Dendritic cell treated with granulocyte-macrophage colony-stimulating factor and Interleukin-4, amounts not matched to agents 40 ng/mL and 50 ng/mL, for 4 days (primary cell): ENCODE data around the gene RASGRP3.

Experiments used
- H3K27ac Mint-ChIP-seq: one replicate; pipeline ENCODE4 v1.8.0; 2022; ENCODE audit warnings: mild to moderate bottlenecking, mixed read lengths
- H3K27me3 Mint-ChIP-seq: one replicate; pipeline ENCODE4 v1.8.0; 2022; ENCODE audit warnings: mild to moderate bottlenecking, mixed read lengths
- H3K36me3 Mint-ChIP-seq: one replicate; pipeline ENCODE4 v1.8.0; 2022; ENCODE audit warnings: low read depth, mixed read lengths
- H3K4me1 Mint-ChIP-seq: one replicate; pipeline ENCODE4 v1.8.0; 2022; ENCODE audit warnings: low read depth, mixed read lengths
- H3K4me3 Mint-ChIP-seq: one replicate; pipeline ENCODE4 v1.8.0; 2022; ENCODE audit warnings: mild to moderate bottlenecking, moderate library complexity, mixed read lengths
- H3K9me3 Mint-ChIP-seq: one replicate; pipeline ENCODE4 v1.8.0; 2022; ENCODE audit warnings: mixed read lengths
- intact Hi-C: fragments of 100-400 bp; cut with micrococcal nuclease; formaldehyde crosslinking; loops from one replicate; pipeline ENCODE4 v1.15.0; 2022

RASGRP3 gene

DNA sequence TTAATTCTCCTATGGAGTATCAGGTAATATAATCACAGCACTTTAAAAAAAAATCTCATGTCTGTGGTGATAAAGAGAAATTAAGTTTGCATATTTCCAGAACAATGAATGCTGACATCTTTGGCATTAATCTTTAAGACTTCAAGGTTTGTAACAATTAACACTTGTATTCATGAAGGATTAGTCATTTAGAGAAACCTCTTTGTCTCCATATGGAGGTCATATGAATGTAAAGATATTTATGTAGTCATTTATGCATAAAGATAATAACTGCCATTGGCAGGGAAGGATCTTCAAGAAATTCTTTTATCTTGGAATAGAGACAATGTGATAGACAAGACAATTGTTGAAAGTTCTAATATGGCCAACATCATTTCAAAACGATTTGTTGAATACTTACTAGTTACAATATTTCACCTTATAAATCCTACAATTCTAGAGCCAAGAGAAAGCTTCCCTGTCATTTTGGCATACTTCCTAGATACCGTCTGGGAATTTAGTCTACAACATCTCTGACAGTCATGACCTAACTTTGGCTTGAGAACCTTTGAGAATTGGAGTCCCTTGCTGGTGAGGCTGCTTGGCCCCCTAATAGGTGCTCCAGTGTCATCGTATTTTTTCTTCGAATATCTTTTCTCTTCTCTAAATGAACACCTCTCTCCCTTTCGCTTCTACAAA, 33.6 kb downstream of the RASGRP3 start:
- Mint-ChIP-seq H3K4me1 (peaks cover 10% of the 10 kb centered on the region), H3K9me3 (no peaks in the 10 kb centered on the region), H3K27ac (peak overlapping the region; percentile 37), H3K36me3 (peaks cover 11% of the 10 kb centered on the region), H3K27me3 (no peaks in the 10 kb centered on the region), H3K4me3 (no peak overlapping the region)
- intact Hi-C loops = no loop called here

DNA sequence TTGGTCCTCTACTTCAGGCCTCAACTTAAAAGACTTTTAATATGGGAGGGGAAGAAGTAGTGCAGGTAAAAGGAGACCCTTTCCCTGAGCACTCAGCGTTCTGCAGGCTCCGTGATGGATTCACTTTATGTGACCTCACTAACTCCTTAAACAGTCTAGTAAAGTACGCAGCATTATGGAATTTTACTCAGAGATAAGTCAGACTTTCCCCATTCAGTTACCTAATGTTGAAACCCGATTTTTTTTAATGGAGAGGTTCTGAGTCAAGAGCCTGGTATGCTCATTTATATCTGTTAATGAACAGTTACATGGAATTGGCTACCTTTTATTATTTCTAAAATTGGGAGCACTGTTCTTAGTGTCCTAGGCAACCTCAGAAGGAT, 34.1 kb downstream of the RASGRP3 start:
- no peaks in the 10 kb centered on the region for H3K9me3 Mint-ChIP-seq
- H3K27ac Mint-ChIP-seq = no peak overlapping the region

DNA sequence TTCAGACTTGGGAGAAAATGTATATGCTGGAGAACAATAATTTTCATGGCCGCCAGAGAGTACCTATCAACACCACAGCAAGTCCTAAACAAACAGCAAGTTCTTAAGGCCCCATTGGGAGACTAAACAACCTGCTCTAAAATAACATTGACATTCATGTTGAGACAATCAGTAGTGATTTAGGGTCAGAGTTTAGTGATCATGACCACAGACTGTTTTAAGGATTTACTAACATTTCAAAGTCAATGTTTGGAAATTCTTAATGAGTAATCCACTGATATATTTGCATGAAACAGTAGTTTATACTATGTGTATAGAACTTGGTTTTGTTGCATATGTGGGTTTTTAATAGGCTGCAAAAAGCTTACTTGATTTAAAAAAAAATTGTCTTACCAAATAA, 34.7 kb downstream of the RASGRP3 start:
- no peaks in the 10 kb centered on the region for H3K27me3 Mint-ChIP-seq
- H3K4me1 Mint-ChIP-seq = peaks cover 10% of the 10 kb centered on the region
- H3K27ac Mint-ChIP-seq = no peak overlapping the region
- H3K4me3 Mint-ChIP-seq = no peak overlapping the region
- intact Hi-C loops = no loop called here
- H3K9me3 Mint-ChIP-seq = no peaks in the 10 kb centered on the region
- peaks cover 20% of the 10 kb centered on the region for H3K36me3 Mint-ChIP-seq

More for the DNA sequence above, 34.1 kb downstream of the RASGRP3 start:
- H3K36me3 Mint-ChIP-seq = peaks cover 14% of the 10 kb centered on the region
- peaks cover 10% of the 10 kb centered on the region for H3K4me1 Mint-ChIP-seq
- H3K27me3 Mint-ChIP-seq = no peaks in the 10 kb centered on the region
- no peak overlapping the region for H3K4me3 Mint-ChIP-seq
- intact Hi-C loops = no loop called here

DNA sequence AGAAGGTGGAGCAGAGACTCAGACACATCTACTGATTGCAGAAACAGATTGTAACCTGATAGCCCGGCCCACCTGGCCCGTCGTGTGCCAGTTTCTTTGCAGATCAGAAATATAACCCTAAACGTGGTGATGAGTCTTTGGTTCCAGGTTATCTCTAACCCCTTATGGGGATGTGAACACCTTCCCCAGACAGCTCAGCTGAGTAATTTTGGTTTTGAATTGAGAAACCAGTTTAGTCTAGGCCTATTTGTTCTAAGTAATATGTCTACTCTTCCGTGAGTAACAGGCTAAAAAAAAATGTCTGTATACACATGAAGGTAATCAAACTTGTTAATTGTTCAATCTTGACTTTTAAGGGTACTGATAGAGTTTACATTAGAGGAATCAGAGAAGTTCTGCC, 35.7 kb downstream of the RASGRP3 start:
- no peak overlapping the region for H3K27ac Mint-ChIP-seq
- H3K9me3 Mint-ChIP-seq = no peaks in the 10 kb centered on the region
- H3K36me3 Mint-ChIP-seq = peaks cover 21% of the 10 kb centered on the region
- no peaks in the 10 kb centered on the region for H3K27me3 Mint-ChIP-seq
- intact Hi-C loops = no loop called here
- H3K4me3 Mint-ChIP-seq = no peak overlapping the region
- H3K4me1 Mint-ChIP-seq = peaks cover 10% of the 10 kb centered on the region

DNA sequence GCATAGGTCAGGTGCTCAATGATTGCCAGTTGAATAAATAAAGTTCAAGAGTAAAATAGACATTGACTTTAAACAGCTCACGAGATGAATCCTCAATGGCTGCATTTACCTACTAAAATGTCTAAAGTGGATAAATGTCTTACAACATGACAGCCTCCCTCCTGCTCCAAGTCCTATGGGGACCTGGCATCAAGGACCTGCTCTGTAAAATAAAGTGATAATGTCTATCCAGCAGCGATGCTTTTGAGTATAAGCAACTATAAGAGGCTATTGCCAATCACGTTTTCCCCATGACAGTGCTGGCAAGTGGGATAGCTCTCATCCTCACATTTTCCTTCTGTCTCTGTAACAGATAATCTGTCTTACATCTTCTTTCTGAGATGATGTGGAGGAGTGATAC, 37.0 kb downstream of the RASGRP3 start:
- Mint-ChIP-seq H3K27ac (no peak overlapping the region), H3K27me3 (no peaks in the 10 kb centered on the region), H3K4me3 (no peak overlapping the region), H3K4me1 (peaks cover 2% of the 10 kb centered on the region), H3K36me3 (peaks cover 21% of the 10 kb centered on the region), H3K9me3 (no peaks in the 10 kb centered on the region)
- intact Hi-C loops = no loop called here

DNA sequence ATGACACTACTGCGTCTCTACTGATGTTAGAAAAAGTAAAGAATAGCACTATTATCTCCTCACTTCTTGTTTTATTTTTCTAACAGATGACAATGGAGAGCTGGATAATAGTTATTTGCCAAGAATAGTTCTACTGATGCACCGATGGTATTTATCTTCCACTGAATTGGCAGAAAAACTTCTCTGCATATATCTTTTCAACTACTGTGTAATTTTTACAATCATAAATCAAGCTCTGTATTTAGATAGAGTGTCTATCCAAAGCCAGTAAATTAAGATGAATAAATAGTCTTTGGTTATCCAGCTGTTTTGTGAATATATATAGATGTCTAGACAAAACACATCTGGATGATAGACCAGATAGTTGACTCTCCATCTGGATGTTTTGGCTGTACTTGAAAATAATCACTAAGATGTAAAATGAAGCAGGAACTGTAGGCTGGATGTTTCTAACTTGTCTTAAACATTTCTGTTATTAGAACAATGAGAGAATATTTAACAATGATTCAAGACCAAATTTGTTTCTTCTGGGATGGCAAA, 40.1 kb downstream of the RASGRP3 start:
- Mint-ChIP-seq H3K27ac (no peak overlapping the region), H3K9me3 (no peaks in the 10 kb centered on the region), H3K4me1 (no peaks in the 10 kb centered on the region), H3K27me3 (no peaks in the 10 kb centered on the region), H3K36me3 (peaks cover 37% of the 10 kb centered on the region), H3K4me3 (no peak overlapping the region)
- intact Hi-C loops = no loop called here

DNA sequence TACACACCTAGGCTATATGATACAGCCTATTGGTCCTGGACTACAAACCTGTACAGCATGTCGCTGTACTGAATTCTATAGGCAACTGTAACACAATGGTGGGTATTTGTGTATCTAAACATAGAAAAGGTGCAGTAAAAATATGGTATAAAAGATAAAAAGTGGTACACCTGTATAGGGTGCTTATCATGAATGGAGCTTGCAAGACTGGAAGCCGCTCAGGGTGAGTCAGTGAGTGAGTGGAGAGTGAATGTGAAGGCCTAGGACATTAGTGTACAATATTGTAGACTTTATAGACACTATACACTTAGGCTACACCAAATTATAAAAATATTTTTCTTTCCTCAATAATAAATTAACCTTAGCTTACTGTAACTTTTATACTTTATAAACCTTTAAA, 41.8 kb downstream of the RASGRP3 start:
- Mint-ChIP-seq H3K9me3 (no peaks in the 10 kb centered on the region), H3K27ac (no peak overlapping the region), H3K27me3 (no peaks in the 10 kb centered on the region), H3K4me1 (no peaks in the 10 kb centered on the region), H3K4me3 (no peak overlapping the region), H3K36me3 (peaks cover 53% of the 10 kb centered on the region)
- intact Hi-C loops = no loop called here

DNA sequence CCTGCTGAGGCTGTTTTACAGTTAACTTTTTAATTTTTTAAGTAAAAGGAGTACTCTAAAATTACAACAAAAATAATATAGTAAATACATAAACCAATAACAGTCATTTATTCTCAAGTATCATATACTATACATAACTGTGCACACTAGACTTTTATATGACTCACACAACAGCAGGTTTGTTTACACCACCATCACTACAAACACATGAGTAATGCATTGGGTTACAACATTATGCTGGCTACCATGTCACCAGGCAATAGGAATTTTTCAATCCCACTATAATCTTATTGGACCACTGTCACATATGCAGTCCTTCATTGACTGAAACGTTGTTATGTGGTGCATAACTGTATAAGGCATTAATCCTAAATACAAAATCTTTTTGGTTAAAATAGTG, 42.5 kb downstream of the RASGRP3 start:
- no peak overlapping the region for H3K27ac Mint-ChIP-seq
- H3K4me3 Mint-ChIP-seq = no peak overlapping the region
- no peaks in the 10 kb centered on the region for H3K4me1 Mint-ChIP-seq
- no peaks in the 10 kb centered on the region for H3K27me3 Mint-ChIP-seq
- H3K9me3 Mint-ChIP-seq = no peaks in the 10 kb centered on the region
- H3K36me3 Mint-ChIP-seq = peaks cover 58% of the 10 kb centered on the region
- intact Hi-C loops = no loop called here

DNA sequence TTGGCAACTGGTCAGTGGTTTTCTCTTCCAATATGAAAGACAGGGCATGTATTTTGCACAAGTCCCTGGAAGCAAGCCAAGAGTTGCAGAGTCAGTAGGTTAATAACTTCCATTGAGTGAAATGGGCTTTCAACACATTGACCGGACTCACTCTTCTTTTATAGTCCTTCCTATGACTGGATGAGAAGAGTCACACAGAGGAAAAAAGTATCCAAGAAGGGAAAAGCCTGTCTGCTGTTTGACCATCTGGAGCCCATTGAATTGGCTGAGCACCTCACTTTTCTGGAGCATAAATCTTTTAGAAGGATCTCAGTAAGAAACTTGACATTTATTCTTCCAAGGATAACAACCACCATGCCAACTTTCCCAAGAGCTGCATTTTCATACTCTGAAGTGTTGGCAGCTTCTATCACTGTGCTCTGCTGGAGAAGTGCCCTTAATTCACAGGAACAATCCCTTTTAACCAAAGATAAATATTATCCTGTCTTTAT, 45.4 kb downstream of the RASGRP3 start:
- Mint-ChIP-seq H3K27ac (no peak overlapping the region), H3K36me3 (peaks cover 41% of the 10 kb centered on the region), H3K9me3 (no peaks in the 10 kb centered on the region), H3K4me3 (no peak overlapping the region), H3K27me3 (no peaks in the 10 kb centered on the region), H3K4me1 (peaks cover 5% of the 10 kb centered on the region)
- intact Hi-C loops = no loop called here

DNA sequence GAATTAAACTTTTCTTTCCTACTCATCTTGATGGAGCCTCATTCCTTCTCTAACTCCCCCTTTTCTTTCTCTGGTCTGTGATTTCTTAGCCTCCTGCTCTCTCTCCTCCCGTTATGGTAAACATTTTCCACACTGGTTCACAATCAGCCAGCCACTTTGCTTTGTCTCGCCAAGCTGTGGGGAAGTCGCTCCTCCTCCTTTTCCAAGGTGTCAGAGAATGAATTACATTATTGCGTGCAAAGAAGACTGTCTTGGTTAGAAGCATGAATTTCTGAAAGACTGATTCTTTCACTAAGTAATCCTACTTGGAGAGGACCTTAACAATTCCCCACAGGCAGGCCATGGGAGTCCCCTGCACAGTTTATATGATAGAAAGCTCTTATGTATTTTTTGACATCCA, 46.1 kb downstream of the RASGRP3 start:
- no peaks in the 10 kb centered on the region for H3K27me3 Mint-ChIP-seq
- peaks cover 49% of the 10 kb centered on the region for H3K36me3 Mint-ChIP-seq
- no peaks in the 10 kb centered on the region for H3K9me3 Mint-ChIP-seq
- no peak overlapping the region for H3K4me3 Mint-ChIP-seq
- intact Hi-C loops = no loop called here
- peaks cover 7% of the 10 kb centered on the region for H3K4me1 Mint-ChIP-seq
- H3K27ac Mint-ChIP-seq = no peak overlapping the region

DNA sequence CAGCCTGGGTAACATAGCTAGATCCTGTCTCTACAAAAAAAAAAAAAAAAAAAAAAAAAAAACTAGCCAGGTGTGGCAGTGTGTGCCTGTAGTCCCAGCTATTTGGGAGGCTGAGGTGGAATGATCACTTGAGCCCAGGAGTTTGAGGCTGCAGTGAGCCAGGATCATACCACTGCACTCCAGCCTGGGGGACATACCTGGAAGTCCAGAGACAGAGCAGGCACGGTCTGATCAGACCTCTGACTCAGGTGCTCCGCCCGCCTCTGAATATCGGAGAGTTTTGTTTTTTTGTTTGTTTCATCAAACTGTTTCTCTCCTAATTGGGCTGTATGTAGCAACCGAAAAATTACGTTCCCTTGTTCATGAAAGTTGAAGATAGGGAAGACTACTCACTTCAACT, 49.2 kb downstream of the RASGRP3 start:
- no peaks in the 10 kb centered on the region for H3K9me3 Mint-ChIP-seq
- intact Hi-C loops = no loop called here
- H3K36me3 Mint-ChIP-seq = peaks cover 52% of the 10 kb centered on the region
- H3K4me1 Mint-ChIP-seq = peaks cover 22% of the 10 kb centered on the region
- no peak overlapping the region for H3K4me3 Mint-ChIP-seq
- H3K27ac Mint-ChIP-seq = no peak overlapping the region
- H3K27me3 Mint-ChIP-seq = no peaks in the 10 kb centered on the region

DNA sequence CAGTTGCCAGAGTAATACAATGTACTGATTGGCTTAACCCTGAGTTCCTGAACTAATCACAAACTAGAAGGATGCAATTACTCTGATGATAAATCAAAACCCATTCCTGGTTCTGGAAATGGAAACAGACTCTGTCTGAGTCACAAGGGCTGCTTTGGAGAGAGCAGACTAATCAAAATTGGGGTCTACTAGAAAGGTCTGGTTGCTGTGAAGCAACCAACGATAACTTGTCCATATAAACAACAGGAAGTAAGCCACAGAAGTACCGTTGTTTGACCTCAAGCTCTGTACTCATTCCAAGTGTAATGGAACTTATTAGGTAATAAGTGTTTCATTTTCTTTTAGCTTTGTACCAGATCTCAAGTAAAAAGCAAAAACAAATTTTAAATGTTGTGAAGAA, 49.7 kb downstream of the RASGRP3 start:
- peaks cover 54% of the 10 kb centered on the region for H3K36me3 Mint-ChIP-seq
- no peak overlapping the region for H3K27ac Mint-ChIP-seq
- no peaks in the 10 kb centered on the region for H3K27me3 Mint-ChIP-seq
- H3K4me3 Mint-ChIP-seq = no peak overlapping the region
- intact Hi-C loops = no loop called here
- H3K9me3 Mint-ChIP-seq = no peaks in the 10 kb centered on the region
- peaks cover 24% of the 10 kb centered on the region for H3K4me1 Mint-ChIP-seq

DNA sequence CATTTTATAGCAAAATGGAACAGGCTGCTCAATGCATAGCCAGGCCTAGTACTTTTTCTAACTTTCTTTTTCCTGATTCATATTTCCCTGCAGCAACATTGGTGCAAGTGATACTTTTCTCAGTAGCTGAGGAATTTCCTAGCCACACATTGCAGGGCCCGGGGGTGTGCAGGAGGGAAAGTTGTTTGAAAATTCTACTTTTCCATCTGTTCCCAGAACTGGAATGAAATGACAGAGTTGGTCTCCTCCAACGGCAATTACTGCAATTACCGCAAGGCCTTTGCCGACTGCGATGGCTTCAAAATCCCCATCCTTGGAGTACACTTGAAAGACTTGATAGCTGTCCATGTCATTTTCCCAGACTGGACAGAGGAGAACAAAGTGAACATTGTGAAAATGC, 50.5 kb downstream of the RASGRP3 start:
- intact Hi-C loops = no loop called here
- Mint-ChIP-seq H3K27me3 (no peaks in the 10 kb centered on the region), H3K4me3 (no peak overlapping the region), H3K9me3 (no peaks in the 10 kb centered on the region), H3K36me3 (peaks cover 58% of the 10 kb centered on the region), H3K4me1 (peaks cover 31% of the 10 kb centered on the region), H3K27ac (no peak overlapping the region)

DNA sequence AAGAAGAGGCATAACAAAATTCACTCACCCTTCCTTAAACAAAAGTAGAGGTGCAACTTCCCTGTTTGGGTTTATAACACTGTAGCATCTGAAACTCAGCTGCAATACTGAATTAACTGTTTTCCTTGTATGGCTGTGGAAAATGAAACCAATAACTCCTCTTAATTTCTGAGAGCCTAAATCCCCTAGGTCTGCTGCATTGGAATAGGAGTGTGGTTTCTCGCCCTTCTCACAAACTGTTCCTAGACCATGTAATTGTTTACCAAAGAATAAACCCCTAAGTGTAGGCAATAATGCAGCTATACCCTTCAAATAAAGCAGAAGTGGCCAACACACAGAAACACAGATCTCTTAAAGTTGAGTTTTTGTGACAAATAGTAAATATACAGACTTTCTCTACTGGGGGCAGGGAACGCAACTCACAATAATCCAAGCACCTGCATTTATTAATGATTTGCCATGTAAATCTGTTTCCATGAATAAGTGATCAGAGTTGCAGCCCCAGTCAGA, 52.0 kb downstream of the RASGRP3 start:
- Mint-ChIP-seq H3K4me3 (no peak overlapping the region), H3K36me3 (peaks cover 57% of the 10 kb centered on the region), H3K9me3 (no peaks in the 10 kb centered on the region), H3K27ac (peak overlapping the region; percentile 19), H3K27me3 (no peaks in the 10 kb centered on the region), H3K4me1 (peaks cover 31% of the 10 kb centered on the region)
- intact Hi-C loops = no loop called here
